Suprapubic skin (tissue), 4 donors: ENCODE measurements around the gene BTBD2.

Source experiments
- CTCF ChIP-seq, 2 donors: fragments of 200-600 bp in 1 of 2; fragments of 450-650 bp in 1 of 2; sonication (generic) in 1 of 2; IDR thresholded peaks; one replicate each; pipeline ENCODE4 v1.5.1; 2016 to 2019; ENCODE audit warnings: antibody characterized with exemption in 2 of 2, mild to moderate bottlenecking in 1 of 2, moderate library complexity in 1 of 2
- EP300 ChIP-seq: sonication (generic); formaldehyde crosslinking; IDR thresholded peaks from one replicate; pipeline ENCODE4 v1.6.1; 2017; ENCODE audit warnings: antibody characterized with exemption
- POLR2A ChIP-seq, 2 donors: fragments of 450-650 bp; IDR thresholded peaks; one replicate each; pipeline ENCODE4 v1.6.1; 2017; ENCODE audit warnings: antibody characterized with exemption in 2 of 2, mild to moderate bottlenecking in 2 of 2, moderate library complexity in 2 of 2
- POLR2AphosphoS5 ChIP-seq, 3 donors: sonication (generic); formaldehyde crosslinking; IDR thresholded peaks; one replicate each; pipeline ENCODE4 v1.6.1; 2017; ENCODE audit warnings: antibody characterized with exemption in 3 of 3

DNA sequence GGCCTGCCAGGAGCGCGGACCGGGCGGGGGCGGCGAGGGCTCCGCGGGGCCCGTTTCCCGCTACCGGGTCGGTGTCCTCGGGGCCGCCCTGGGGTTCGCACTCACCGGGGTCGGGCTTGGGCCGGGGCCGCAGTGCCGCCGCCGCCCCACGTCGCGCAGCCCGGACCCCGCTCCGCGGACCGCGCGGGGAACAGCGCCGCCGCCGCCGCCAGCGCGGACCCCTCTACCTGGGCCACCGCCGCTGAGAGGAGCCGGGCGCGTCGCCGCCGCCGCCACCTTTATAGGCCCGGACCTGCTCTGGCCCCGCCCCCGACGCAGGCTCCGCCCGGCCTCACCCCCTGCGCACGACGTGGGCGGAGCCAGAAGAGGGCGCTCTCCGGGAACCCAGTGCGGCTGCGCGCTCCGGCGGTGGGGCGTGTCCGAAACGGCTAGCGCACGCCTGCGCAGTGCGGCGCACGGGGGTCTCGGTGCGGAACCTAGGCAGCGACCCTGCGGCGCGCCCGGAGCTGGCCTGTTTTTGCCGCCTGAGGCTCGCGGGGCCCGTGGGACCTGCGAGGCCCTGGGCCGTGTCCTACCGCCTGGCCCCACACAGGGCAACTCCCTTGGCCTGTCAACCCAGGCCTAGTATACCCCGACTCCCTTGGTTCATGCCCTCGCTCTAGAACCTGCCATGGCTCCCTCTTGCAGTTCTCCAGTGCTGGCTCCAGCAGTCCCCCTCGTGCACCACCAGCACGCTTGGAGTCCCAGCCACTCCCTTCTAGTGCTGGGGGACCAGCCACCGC is 35.7 kb upstream of the BTBD2 start, which contains the start of gene MKNK2:
- TF ChIP-seq CTCF (IDR thresholded peaks at IDR 0.05) (peak in 1 of 2 donors; percentile 75), POLR2A (IDR thresholded peaks at IDR 0.05) (peak; percentile 98 to 99), EP300 (no peak), POLR2AphosphoS5 (IDR thresholded peaks at IDR 0.05) (peak in 2 of 3 donors; percentile 80 to 94)
